HepG2 (cell line): ENCODE data around the gene KTN1. TPM values are rescaled to one million over a fixed set of nuclear protein-coding genes. Genes with fewer than 3 reads are reported as not detected.

Source experiments
- CHCHD3 ChIP-seq: sonication (generic); formaldehyde crosslinking; IDR thresholded peaks from 2 replicates; pipeline ENCODE4 v1.8.0; 2022; ENCODE audit warnings: mild to moderate bottlenecking, missing genetic modification reagents, moderate library complexity
- CTCF ChIP-seq: sonication (generic); formaldehyde crosslinking; IDR thresholded peaks from 2 replicates; pipeline ENCODE4 v1.5.0; 2020; ENCODE audit warnings: mild to moderate bottlenecking, missing genetic modification reagents, moderate library complexity
- HIVEP1 ChIP-seq: sonication (generic); formaldehyde crosslinking; IDR thresholded peaks from 2 replicates; pipeline ENCODE4 v1.4.0; 2020; ENCODE audit warnings: mild to moderate bottlenecking, missing genetic modification reagents
- HMG20A ChIP-seq: IDR thresholded peaks from 2 replicates; pipeline ENCODE4 v1.6.1; 2016; ENCODE audit warnings: borderline replicate concordance
- HNF4G ChIP-seq, 2 experiments: sonication (generic) in 1 of 2; formaldehyde crosslinking in 1 of 2; IDR thresholded peaks; 2 replicates each; pipeline versions ENCODE4 v1.4.0 to v1.6.1; 2011 to 2020; ENCODE audit warnings: borderline replicate concordance in 2 of 2, low read depth in 2 of 2, mild to moderate bottlenecking in 2 of 2, low read length in 1 of 2, missing genetic modification reagents in 1 of 2, moderate library complexity in 1 of 2
- IRX3 ChIP-seq: sonication (generic); formaldehyde crosslinking; IDR thresholded peaks from 2 replicates; pipeline ENCODE4 v1.8.1; 2023; ENCODE audit warnings: mild to moderate bottlenecking, low read depth, missing genetic modification reagents, borderline replicate concordance
- JUNB ChIP-seq: sonication (generic); formaldehyde crosslinking; IDR thresholded peaks from 2 replicates; pipeline ENCODE4 v1.8.0; 2022; ENCODE audit warnings: missing genetic modification reagents, mild to moderate bottlenecking, borderline replicate concordance
- KAT2B ChIP-seq: fragments of 150-350 bp; IDR thresholded peaks from 2 replicates; pipeline ENCODE4 v1.6.1; 2014; ENCODE audit warnings: low read depth, low read length, borderline replicate concordance
- NFE2L1 ChIP-seq: sonication (generic); formaldehyde crosslinking; IDR thresholded peaks from 2 replicates; pipeline ENCODE4 v1.4.0; 2020; ENCODE audit warnings: missing genetic modification reagents, mild to moderate bottlenecking, borderline replicate concordance
- NFIC ChIP-seq: IDR thresholded peaks from 2 replicates; pipeline ENCODE4 v1.6.1; 2012; ENCODE audit warnings: mild to moderate bottlenecking, low read length, inconsistent platforms
- PAX8 ChIP-seq: sonication (generic); formaldehyde crosslinking; IDR thresholded peaks from 2 replicates; pipeline ENCODE4 v1.8.0; 2022; ENCODE audit warnings: mild to moderate bottlenecking, missing genetic modification reagents, borderline replicate concordance
- PHB2 ChIP-seq: fragments of 450-650 bp; IDR thresholded peaks from 2 replicates; pipeline ENCODE4 v1.6.1; 2018; ENCODE audit not compliant: partially characterized antibody
- RFX3 ChIP-seq: IDR thresholded peaks from 2 replicates; pipeline ENCODE4 v1.6.1; 2016; ENCODE audit warnings: missing biosample characterization, missing genetic modification reagents
- SMAD9 ChIP-seq: sonication (generic); formaldehyde crosslinking; IDR thresholded peaks from 2 replicates; pipeline ENCODE4 v1.5.1; 2020; ENCODE audit warnings: mild to moderate bottlenecking, missing genetic modification reagents
- SNRNP70 ChIP-seq: fragments of 200-400 bp; formaldehyde crosslinking; IDR thresholded peaks from 2 replicates; pipeline ENCODE4 v1.6.1; 2017; ENCODE audit warnings: mild to moderate bottlenecking, low read depth, low read length, moderate library complexity
- SOX6 ChIP-seq, 2 experiments: fragments of 450-650 bp in 1 of 2; sonication (generic) in 1 of 2; formaldehyde crosslinking in 1 of 2; IDR thresholded peaks; 2 replicates each; pipeline versions ENCODE4 v1.4.0 to v1.6.1; 2017 to 2020; ENCODE audit warnings: antibody characterized with exemption in 1 of 2, mild to moderate bottlenecking in 1 of 2, missing genetic modification reagents in 1 of 2
- ZKSCAN5 ChIP-seq: sonication (generic); formaldehyde crosslinking; IDR thresholded peaks from 2 replicates; pipeline ENCODE4 v1.5.1; 2020; ENCODE audit warnings: mild to moderate bottlenecking, missing genetic modification reagents
- ZNF337 ChIP-seq: sonication (generic); formaldehyde crosslinking; IDR thresholded peaks from 2 replicates; pipeline ENCODE4 v1.5.1; 2020; ENCODE audit warnings: missing genetic modification reagents, low read depth, mild to moderate bottlenecking, borderline replicate concordance
- ZNF343 ChIP-seq: sonication (generic); formaldehyde crosslinking; IDR thresholded peaks from 2 replicates; pipeline ENCODE4 v1.4.0; 2020; ENCODE audit warnings: mild to moderate bottlenecking, missing genetic modification reagents
- ZNF570 ChIP-seq: sonication (generic); formaldehyde crosslinking; IDR thresholded peaks from 2 replicates; pipeline ENCODE4 v1.4.0; 2020; ENCODE audit warnings: mild to moderate bottlenecking, missing genetic modification reagents, borderline replicate concordance
- ZNF605 ChIP-seq: sonication (generic); formaldehyde crosslinking; IDR thresholded peaks from 2 replicates; pipeline ENCODE4 v1.8.0; 2022; ENCODE audit warnings: mild to moderate bottlenecking, missing genetic modification reagents
- ZNF644 ChIP-seq: IDR thresholded peaks from 2 replicates; pipeline ENCODE4 v1.6.1; 2016; ENCODE audit warnings: low read depth
- ZNF652 ChIP-seq: IDR thresholded peaks from 2 replicates; pipeline ENCODE4 v1.6.1; 2016; ENCODE audit warnings: low read depth, borderline replicate concordance
- ZNF749 ChIP-seq: sonication (generic); formaldehyde crosslinking; IDR thresholded peaks from 2 replicates; pipeline ENCODE4 v1.8.0; 2022; ENCODE audit warnings: mild to moderate bottlenecking, missing genetic modification reagents, moderate library complexity, borderline replicate concordance
- ZNF788 ChIP-seq: sonication (generic); formaldehyde crosslinking; IDR thresholded peaks from 2 replicates; pipeline ENCODE4 v1.5.0; 2020; ENCODE audit warnings: mild to moderate bottlenecking, missing genetic modification reagents, borderline replicate concordance
- ZNF841 ChIP-seq: sonication (generic); formaldehyde crosslinking; IDR thresholded peaks from 2 replicates; pipeline ENCODE4 v1.8.1; 2023; ENCODE audit warnings: missing genetic modification reagents, borderline replicate concordance
- polyA plus RNA-seq, 8 experiments: library from polyadenylated mRNA; depleted of rRNA in 3 of 8; stranded (reverse) in 7 of 8; unstranded in 1 of 8; fragments of >200 nt; fragmentation: Illumina TruSeq in 4 of 8; extraction: Trizol in 4 of 8; gene quantifications; 2 replicates each; pipeline versions ENCODE4 v1.2.1 to v1.2.3, GENCODE V29; 2011 to 2016; ENCODE audit warnings: low read depth in 4 of 8, missing spikeins in 1 of 8, mixed read lengths in 1 of 8; ENCODE audit not compliant: insufficient read depth in 1 of 8
- total RNA-seq, 5 experiments: library from RNA; depleted of rRNA; stranded (reverse); fragments of >200 nt; fragmentation: Illumina TruSeq; extraction: Trizol; gene quantifications; 2 replicates each; pipeline ENCODE4 v1.2.3, GENCODE V29; 2016; ENCODE audit warnings: low read depth in 1 of 5
- TF ChIP-seq, protein P1 (sequence below): sonication (generic); formaldehyde crosslinking; IDR thresholded peaks from 2 replicates; pipeline ENCODE4 v1.5.1; 2020; ENCODE audit warnings: missing genetic modification reagents, mild to moderate bottlenecking, borderline replicate concordance
- TF ChIP-seq, protein P2 (sequence below): IDR thresholded peaks from 2 replicates; pipeline ENCODE4 v1.6.1; 2012; ENCODE audit warnings: inconsistent platforms
- TF ChIP-seq, protein P3 (sequence below): IDR thresholded peaks from 2 replicates; pipeline ENCODE4 v1.6.1; 2016; ENCODE audit warnings: mild to moderate bottlenecking, missing biosample characterization, missing genetic modification reagents

Gene KTN1
- total and polyA plus RNA-seq, 2 of the 13 experiments (the other 11 are each of a cell fraction or from before 2014, with no cell fraction given) = 60.6 to 169 TPM

DNA sequence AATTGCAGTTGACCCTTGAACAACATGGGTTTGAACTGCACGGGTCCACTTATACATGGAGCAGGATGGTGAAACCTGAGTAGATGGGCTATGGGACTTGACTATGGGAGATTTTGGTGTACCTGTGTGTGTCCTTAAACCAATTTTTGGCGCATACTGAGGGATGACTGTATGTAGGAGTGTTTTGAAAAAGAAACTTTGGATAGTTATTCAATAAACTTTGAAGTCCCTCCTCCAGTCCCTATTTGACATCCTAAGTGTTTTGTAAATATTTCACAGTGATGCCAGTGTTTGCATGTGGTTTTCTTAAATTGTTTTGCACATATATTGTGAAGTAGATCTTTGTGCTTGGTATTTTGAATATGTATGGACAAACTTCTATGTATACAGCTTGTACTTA, 12.4 kb downstream of the KTN1 start (continued):
- TF ChIP-seq NFE2L1 (no peak), ZKSCAN5 (CRISPR knock-in tag) (no peak), HIVEP1 (CRISPR knock-in tag) (no peak), IRX3 (CRISPR knock-in tag) (no peak), NFIC (peak; percentile 87), SMAD9 (CRISPR knock-in tag) (no peak), JUNB (CRISPR knock-in tag) (no peak), ZNF788 (CRISPR knock-in tag) (no peak), CHCHD3 (no peak), KAT2B (no peak), HNF4G (IDR thresholded peaks at IDR 0.05; ENCODE audit: borderline replicate concordance, low read depth, low read length) (peak; percentile 10; the same call in 1 of the 2 replicates), HNF4G (CRISPR knock-in tag; IDR thresholded peaks at IDR 0.05; ENCODE audit: borderline replicate concordance, low read depth) (no peak), ZNF644 (CRISPR knock-in tag) (no peak), ZNF570 (CRISPR knock-in tag) (no peak), RFX3 (no peak), PHB2 (no peak), ZNF652 (CRISPR knock-in tag) (no peak), ZNF605 (no peak), SOX6 (IDR thresholded peaks at IDR 0.05) (no peak), SOX6 (CRISPR knock-in tag; IDR thresholded peaks at IDR 0.05) (peak; percentile 54; the same call in 1 of the 2 replicates), ZNF749 (CRISPR knock-in tag) (no peak), HMG20A (CRISPR knock-in tag) (peak; percentile 50; the same call in 1 of the 2 replicates), ZNF337 (no peak), SNRNP70 (no peak), ZNF841 (CRISPR knock-in tag) (no peak), PAX8 (CRISPR knock-in tag) (no peak), ZNF343 (no peak), CTCF (CRISPR knock-in tag) (no peak)
- TF ChIP-seq, protein P1, sequence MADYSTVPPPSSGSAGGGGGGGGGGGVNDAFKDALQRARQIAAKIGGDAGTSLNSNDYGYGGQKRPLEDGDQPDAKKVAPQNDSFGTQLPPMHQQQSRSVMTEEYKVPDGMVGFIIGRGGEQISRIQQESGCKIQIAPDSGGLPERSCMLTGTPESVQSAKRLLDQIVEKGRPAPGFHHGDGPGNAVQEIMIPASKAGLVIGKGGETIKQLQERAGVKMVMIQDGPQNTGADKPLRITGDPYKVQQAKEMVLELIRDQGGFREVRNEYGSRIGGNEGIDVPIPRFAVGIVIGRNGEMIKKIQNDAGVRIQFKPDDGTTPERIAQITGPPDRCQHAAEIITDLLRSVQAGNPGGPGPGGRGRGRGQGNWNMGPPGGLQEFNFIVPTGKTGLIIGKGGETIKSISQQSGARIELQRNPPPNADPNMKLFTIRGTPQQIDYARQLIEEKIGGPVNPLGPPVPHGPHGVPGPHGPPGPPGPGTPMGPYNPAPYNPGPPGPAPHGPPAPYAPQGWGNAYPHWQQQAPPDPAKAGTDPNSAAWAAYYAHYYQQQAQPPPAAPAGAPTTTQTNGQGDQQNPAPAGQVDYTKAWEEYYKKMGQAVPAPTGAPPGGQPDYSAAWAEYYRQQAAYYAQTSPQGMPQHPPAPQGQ (CRISPR knock-in tag) = no peak
- TF ChIP-seq, protein P2, sequence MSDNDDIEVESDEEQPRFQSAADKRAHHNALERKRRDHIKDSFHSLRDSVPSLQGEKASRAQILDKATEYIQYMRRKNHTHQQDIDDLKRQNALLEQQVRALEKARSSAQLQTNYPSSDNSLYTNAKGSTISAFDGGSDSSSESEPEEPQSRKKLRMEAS = no peak
- TF ChIP-seq, protein P3, sequence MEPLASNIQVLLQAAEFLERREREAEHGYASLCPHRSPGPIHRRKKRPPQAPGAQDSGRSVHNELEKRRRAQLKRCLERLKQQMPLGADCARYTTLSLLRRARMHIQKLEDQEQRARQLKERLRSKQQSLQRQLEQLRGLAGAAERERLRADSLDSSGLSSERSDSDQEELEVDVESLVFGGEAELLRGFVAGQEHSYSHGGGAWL (CRISPR knock-in tag) = no peak
